Transverse colon (tissue), 4 donors: ENCODE data around the gene ACSL1. TPM values are rescaled to one million over a fixed set of nuclear protein-coding genes. Genes with fewer than 3 reads are reported as not detected.
A peak's percentile ranks its signal among the peaks of the same experiment; 100 is the strongest.

ENCODE experiments used
- DNase-seq: peaks from one replicate; pipeline ENCODE4 v3.0.0-alpha.2; 2019
- H3K27ac ChIP-seq, 4 donors: fragments of 200-600 bp; sonication (generic); 2 replicates each; pipeline ENCODE4 v1.5.1; 2016 to 2018; ENCODE audit warnings: inconsistent platforms in 4 of 4
- H3K27me3 ChIP-seq: fragments of 200-600 bp; sonication (generic); 2 replicates; pipeline ENCODE4 v1.5.1; 2017; ENCODE audit warnings: inconsistent platforms
- H3K36me3 ChIP-seq, 4 donors: fragments of 200-600 bp; sonication (generic); 2 replicates each; pipeline ENCODE4 v1.5.1; 2017 to 2019; ENCODE audit warnings: inconsistent platforms in 4 of 4
- H3K4me1 ChIP-seq, 4 donors: fragments of 200-600 bp; sonication (generic); 2 replicates each; pipeline ENCODE4 v1.5.1; 2017 to 2020; ENCODE audit warnings: inconsistent platforms in 4 of 4
- H3K4me3 ChIP-seq, 4 donors: fragments of 200-600 bp; sonication (generic); 1 replicate in 1 of 4; 2 replicates in 3 of 4; pipeline versions ENCODE4 v1.5.1 to v1.6.1; 2017 to 2019; ENCODE audit warnings: inconsistent platforms in 4 of 4
- H3K9me3 ChIP-seq, 2 donors: fragments of 200-600 bp; sonication (generic); 2 replicates each; pipeline ENCODE4 v1.5.1; 2017 to 2019; ENCODE audit warnings: inconsistent platforms in 2 of 2
- EP300 ChIP-seq: sonication (generic); formaldehyde crosslinking; IDR thresholded peaks from one replicate; pipeline ENCODE4 v1.6.1; 2017; ENCODE audit warnings: antibody characterized with exemption, low read depth
- POLR2A ChIP-seq: fragments of 450-650 bp; IDR thresholded peaks from one replicate; pipeline ENCODE4 v1.6.1; 2016; ENCODE audit warnings: antibody characterized with exemption, mild to moderate bottlenecking, moderate library complexity
- POLR2AphosphoS5 ChIP-seq, 3 donors: sonication (generic); formaldehyde crosslinking; IDR thresholded peaks; one replicate each; pipeline ENCODE4 v1.6.1; 2016; ENCODE audit warnings: antibody characterized with exemption in 3 of 3
- WGBS, 2 donors: methylation state at CpG; one replicate each; pipeline ENCODE4 v1.1.5; 2018; ENCODE audit warnings: low coverage in 1 of 2; 5-methylcytosine and 5-hydroxymethylcytosine counted together
- in situ Hi-C, 4 donors: fragments of 200-750 bp; cut with MboI; loops; one replicate each; pipeline versions ENCODE4 v1.15.0 to v1.15.1; 2017; ENCODE audit warnings: low sequenced_read_pairs in 3 of 4, low pct_ligation_motif_present in 1 of 4, low pct_unique_long_range_greater_than_20kb in 1 of 4
- intact Hi-C: fragments of 100-400 bp; cut with DNase I; formaldehyde crosslinking; loops from one replicate; pipeline ENCODE4 v1.15.1; 2023; ENCODE audit warnings: low total_unique reads
- total RNA-seq, 4 donors: library from RNA; depleted of rRNA; stranded (reverse); fragments of >200 nt; gene quantifications; one replicate each; pipeline ENCODE4 v1.1.0, GENCODE V29; 2016
- TF ChIP-seq, protein P1 (sequence below), 5 experiments: fragments of 200-600 bp in 3 of 5; fragments of 450-650 bp in 2 of 5; sonication (generic) in 3 of 5; IDR thresholded peaks; 1 replicate in 2 of 5; 2 replicates in 3 of 5; pipeline ENCODE4 v1.5.1; 2016 to 2017; ENCODE audit warnings: antibody characterized with exemption in 5 of 5, inconsistent platforms in 3 of 5, mild to moderate bottlenecking in 2 of 5, moderate library complexity in 1 of 5

The ACSL1 gene
- total RNA-seq, 4 donors from 2014 or later = 20.6 to 50.0 (median 40.0) TPM

DNA sequence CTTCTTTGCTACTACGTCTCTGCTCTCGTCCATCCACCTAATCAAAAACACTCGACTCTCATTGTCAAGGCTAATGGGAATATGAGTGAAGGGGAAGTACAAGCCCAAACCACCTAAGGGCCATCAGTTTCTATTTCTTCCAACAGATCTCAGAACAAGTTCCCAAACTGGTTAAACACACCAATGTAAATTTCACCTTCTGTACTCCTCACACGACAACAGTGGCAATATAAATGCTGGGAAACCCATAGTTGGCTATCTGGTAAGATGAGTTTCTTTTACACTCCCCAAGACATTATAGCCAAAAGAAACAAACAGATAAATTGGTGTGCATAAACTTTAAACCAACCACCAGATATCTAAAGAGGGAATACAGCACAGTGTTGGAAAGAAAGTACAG lies 21.9 kb downstream of the ACSL1 start:
- Histone ChIP-seq H3K4me3 (no peak overlapping the region), H3K36me3 (no peaks in the 10 kb centered on the region), H3K4me1 (peaks cover 0 to 51% (median 24%) of the 10 kb centered on the region in 4 donors), H3K27ac (peak overlapping the region in 2 of 4 donors; percentile 28 to 31), H3K9me3 (no peaks in the 10 kb centered on the region), H3K27me3 (no peaks in the 10 kb centered on the region)
- intact Hi-C loops (no loop called here), in situ Hi-C loops (no loop called here)
- WGBS, 2 donors = 79 to 87% methylated on average over 4 of the region's 4 CpGs
- TF ChIP-seq POLR2AphosphoS5 (IDR thresholded peaks at IDR 0.05) = no peak
- TF ChIP-seq EP300 = no peak
- TF ChIP-seq, protein P1, sequence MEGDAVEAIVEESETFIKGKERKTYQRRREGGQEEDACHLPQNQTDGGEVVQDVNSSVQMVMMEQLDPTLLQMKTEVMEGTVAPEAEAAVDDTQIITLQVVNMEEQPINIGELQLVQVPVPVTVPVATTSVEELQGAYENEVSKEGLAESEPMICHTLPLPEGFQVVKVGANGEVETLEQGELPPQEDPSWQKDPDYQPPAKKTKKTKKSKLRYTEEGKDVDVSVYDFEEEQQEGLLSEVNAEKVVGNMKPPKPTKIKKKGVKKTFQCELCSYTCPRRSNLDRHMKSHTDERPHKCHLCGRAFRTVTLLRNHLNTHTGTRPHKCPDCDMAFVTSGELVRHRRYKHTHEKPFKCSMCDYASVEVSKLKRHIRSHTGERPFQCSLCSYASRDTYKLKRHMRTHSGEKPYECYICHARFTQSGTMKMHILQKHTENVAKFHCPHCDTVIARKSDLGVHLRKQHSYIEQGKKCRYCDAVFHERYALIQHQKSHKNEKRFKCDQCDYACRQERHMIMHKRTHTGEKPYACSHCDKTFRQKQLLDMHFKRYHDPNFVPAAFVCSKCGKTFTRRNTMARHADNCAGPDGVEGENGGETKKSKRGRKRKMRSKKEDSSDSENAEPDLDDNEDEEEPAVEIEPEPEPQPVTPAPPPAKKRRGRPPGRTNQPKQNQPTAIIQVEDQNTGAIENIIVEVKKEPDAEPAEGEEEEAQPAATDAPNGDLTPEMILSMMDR (IDR thresholded peaks at IDR 0.05) = no peak
- no peak for TF ChIP-seq POLR2A
- no peak for DNase-seq

DNA sequence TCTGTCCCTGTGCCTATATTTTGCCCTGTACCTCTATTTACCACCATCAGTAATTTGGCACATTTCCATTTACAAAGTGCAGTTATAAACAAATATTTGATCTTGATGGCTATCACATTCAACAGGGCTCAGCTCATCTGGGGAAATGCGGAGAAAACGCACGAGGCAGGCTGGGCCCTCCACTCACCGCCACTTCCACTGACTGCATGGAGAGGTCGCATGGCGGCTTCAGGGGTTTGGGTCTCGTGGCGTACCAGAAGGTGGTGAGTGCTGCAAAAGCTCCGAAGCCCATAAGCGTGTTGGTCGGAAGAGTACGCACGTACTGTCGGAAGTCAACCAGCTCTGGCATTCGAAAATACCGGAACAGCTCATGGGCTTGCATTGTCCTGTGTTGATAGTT lies 22.6 kb downstream of the ACSL1 start:
- Histone ChIP-seq H3K4me1 (peaks cover 0 to 48% (median 20%) of the 10 kb centered on the region in 4 donors), H3K27ac (no peak overlapping the region), H3K36me3 (no peaks in the 10 kb centered on the region), H3K9me3 (no peaks in the 10 kb centered on the region), H3K4me3 (no peak overlapping the region), H3K27me3 (no peaks in the 10 kb centered on the region)
- intact Hi-C loops = no loop called here
- 95 to 99% methylated on average over 8 to 16 of the region's 16 CpGs for WGBS, 2 donors
- TF ChIP-seq, protein P1 (IDR thresholded peaks at IDR 0.05) = no peak
- no peak for TF ChIP-seq EP300
- no peak for TF ChIP-seq POLR2A
- TF ChIP-seq POLR2AphosphoS5 (IDR thresholded peaks at IDR 0.05) = no peak
- in situ Hi-C loops = no loop called here
- no peak for DNase-seq

DNA sequence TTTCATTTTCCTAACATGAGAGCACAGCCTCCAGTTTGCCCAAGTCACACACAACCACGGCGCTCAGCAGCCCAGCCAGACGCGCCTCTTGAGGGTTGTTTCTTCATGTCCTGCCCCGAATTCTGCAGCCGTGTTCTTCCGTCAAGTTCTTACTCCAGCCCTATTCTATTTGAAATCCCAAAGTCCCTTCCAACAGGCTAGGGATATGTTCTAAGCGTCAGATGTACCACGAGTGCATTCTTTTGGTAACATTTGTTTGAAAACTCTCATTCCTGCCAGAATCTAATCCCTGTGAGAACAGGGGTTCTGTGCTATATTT lies 23.1 kb downstream of the ACSL1 start:
- TF ChIP-seq, protein P1 (IDR thresholded peaks at IDR 0.05) = no peak
- TF ChIP-seq POLR2A = no peak
- no peak for TF ChIP-seq POLR2AphosphoS5 (IDR thresholded peaks at IDR 0.05)
- TF ChIP-seq EP300 = no peak
- in situ Hi-C loops (no loop called here), intact Hi-C loops (no loop called here)
- H3K27me3 ChIP-seq = no peaks in the 10 kb centered on the region
- H3K4me3 ChIP-seq = no peak overlapping the region
- H3K36me3 ChIP-seq = no peaks in the 10 kb centered on the region
- 87 to 93% methylated on average over 3 to 9 of the region's 9 CpGs for WGBS, 2 donors
- no peak for DNase-seq
- H3K9me3 ChIP-seq = no peaks in the 10 kb centered on the region
- H3K27ac ChIP-seq = no peak overlapping the region
- peaks cover 0 to 44% (median 17%) of the 10 kb centered on the region in 4 donors for H3K4me1 ChIP-seq

DNA sequence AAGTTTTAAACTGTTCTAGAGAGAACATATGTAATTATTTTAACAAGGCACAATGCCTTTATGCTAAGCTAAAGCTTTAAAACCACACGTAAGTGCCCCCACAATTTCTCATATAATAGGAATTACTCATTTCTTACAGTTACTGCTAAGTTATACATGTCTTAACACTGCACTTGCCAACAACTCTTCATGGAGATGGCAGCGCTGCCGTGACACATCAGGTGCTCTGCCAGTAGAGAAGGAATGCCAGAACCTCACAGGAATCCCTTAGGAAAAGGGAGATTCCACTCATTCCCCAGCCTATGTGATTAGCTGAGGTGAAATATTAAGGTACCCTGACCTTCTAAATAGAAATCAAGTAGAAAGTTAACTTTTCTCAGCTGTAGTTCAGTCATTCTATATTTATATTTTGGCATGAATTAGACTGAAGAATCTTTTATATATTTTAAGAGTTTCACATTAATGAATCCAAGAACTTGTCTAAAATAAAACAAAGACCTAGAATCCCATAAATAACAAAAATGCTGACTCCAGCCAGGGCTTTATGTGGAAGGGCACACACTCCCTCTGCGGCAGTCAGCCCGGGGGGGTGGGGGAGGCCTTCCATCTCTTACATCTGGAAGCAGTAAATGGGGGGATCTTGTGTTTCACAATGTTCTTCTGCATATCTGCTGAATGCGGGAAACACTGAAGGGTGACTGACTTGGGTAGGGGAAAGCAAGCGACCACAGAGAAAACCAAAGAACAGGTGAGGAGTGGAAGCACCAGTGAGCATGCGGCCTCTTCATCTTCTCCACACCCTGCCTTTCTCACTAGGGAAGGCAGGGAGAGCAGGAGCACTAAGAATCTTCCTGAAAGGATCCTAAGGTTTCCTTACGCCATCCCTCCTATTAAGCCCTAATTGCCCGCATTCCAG lies 23.7 kb downstream of the ACSL1 start:
- in situ Hi-C loops (no loop called here), intact Hi-C loops (no loop called here)
- H3K27ac ChIP-seq = no peak overlapping the region
- H3K4me3 ChIP-seq = no peak overlapping the region
- H3K27me3 ChIP-seq = no peaks in the 10 kb centered on the region
- H3K9me3 ChIP-seq = no peaks in the 10 kb centered on the region
- H3K36me3 ChIP-seq = no peaks in the 10 kb centered on the region
- TF ChIP-seq EP300 (no peak), POLR2A (no peak), POLR2AphosphoS5 (IDR thresholded peaks at IDR 0.05) (no peak)
- TF ChIP-seq, protein P1 (IDR thresholded peaks at IDR 0.05) = no peak
- 72 to 89% methylated on average over 4 to 10 of the region's 10 CpGs for WGBS, 2 donors
- peaks cover 0 to 40% (median 17%) of the 10 kb centered on the region in 4 donors for H3K4me1 ChIP-seq
- DNase-seq = no peak
